ENCODE data around the gene TBX6. TPM values are rescaled to one million over a fixed set of nuclear protein-coding genes. Genes with fewer than 3 reads are reported as not detected.

Gene TBX6
- total and polyA plus RNA-seq, 7 donors: 0.23 to 1.7 (median 1.1) TPM

GRCh38 chr16:30092373-30093010, 768 bp upstream of the TBX6 start:
- peak overlapping the region in 3 of 4 donors; percentile 49 to 65 (median 50) for H3K4me3 ChIP-seq
- H3K36me3 ChIP-seq: peaks cover 0 to 23% (median 10%) of the 10 kb centered on the region in 4 donors
- intact Hi-C loops (cut with DNase I): loop anchor here (5.0 to 10.0 kb wide), 6 partner anchors 98 to 1362 kb away; partner anchors contain the start of genes ARMC5, FBRS, HIRIP3 and INO80E
- peak in 3 of 4 experiments; percentile 15 to 48 (median 30) for TF ChIP-seq CTCF (IDR thresholded peaks at IDR 0.05)
- TF ChIP-seq EP300 (IDR thresholded peaks at IDR 0.05): no peak
- no peak for TF ChIP-seq POLR2A (IDR thresholded peaks at IDR 0.05)
- TF ChIP-seq POLR2AphosphoS5 (IDR thresholded peaks at IDR 0.05): peak in 3 of 4 donors; percentile 42 to 72 (median 63)
- H3K27ac ChIP-seq: peak overlapping the region; percentile 81 to 97 (median 87)
- peaks cover 0 to 6% (median 4%) of the 10 kb centered on the region in 4 donors for H3K9me3 ChIP-seq
- DNase-seq: peak; percentile 90
- peaks cover 0 to 51% (median 48%) of the 10 kb centered on the region in 4 donors for H3K4me1 ChIP-seq
- WGBS, 2 donors: 3 to 4% methylated on average over 22 of the region's 22 CpGs
- no peaks in the 10 kb centered on the region for H3K27me3 ChIP-seq

GRCh38 chr16:30090610-30091331, 953 bp downstream of the TBX6 start:
- intact Hi-C loops (cut with DNase I): loop anchor here (2.0 to 10.0 kb wide), 7 partner anchors 20 to 1364 kb away; partner anchors contain the start of genes ARMC5, FBRS, HIRIP3 and INO80E
- no peak for TF ChIP-seq POLR2AphosphoS5 (IDR thresholded peaks at IDR 0.05)
- TF ChIP-seq CTCF (IDR thresholded peaks at IDR 0.05): no peak
- TF ChIP-seq EP300 (IDR thresholded peaks at IDR 0.05): no peak
- TF ChIP-seq POLR2A (IDR thresholded peaks at IDR 0.05): no peak
- Histone ChIP-seq H3K27ac (peak overlapping the region; percentile 81 to 97 (median 87)), H3K9me3 (no peaks in the 10 kb centered on the region), H3K27me3 (no peaks in the 10 kb centered on the region), H3K4me3 (peak overlapping the region in 3 of 4 donors; percentile 49 to 65 (median 50)), H3K4me1 (peaks cover 0 to 47% (median 44%) of the 10 kb centered on the region in 4 donors), H3K36me3 (peaks cover 0 to 23% (median 10%) of the 10 kb centered on the region in 4 donors)
- WGBS, 2 donors: 76 to 81% methylated on average over 26 of the region's 26 CpGs
- DNase-seq: no peak

- 88 to 90% methylated on average over 22 of the region's 22 CpGs for WGBS, 2 donors
- peaks cover 6 to 30% (median 13%) of the 10 kb centered on the region in 4 donors for H3K36me3 ChIP-seq
- TF ChIP-seq POLR2AphosphoS5 (IDR thresholded peaks at IDR 0.05) (no peak), POLR2A (IDR thresholded peaks at IDR 0.05) (no peak), CTCF (IDR thresholded peaks at IDR 0.05) (no peak), EP300 (IDR thresholded peaks at IDR 0.05) (no peak)
- H3K4me3 ChIP-seq: no peak overlapping the region
- DNase-seq: no peak
- no peaks in the 10 kb centered on the region for H3K27me3 ChIP-seq
- no peaks in the 10 kb centered on the region for H3K9me3 ChIP-seq
- H3K4me1 ChIP-seq: peaks cover 0 to 31% (median 30%) of the 10 kb centered on the region in 4 donors
- intact Hi-C loops (cut with DNase I): no loop called here
- no peak overlapping the region for H3K27ac ChIP-seq
These were observed 2.7 kb downstream of the TBX6 start for GRCh38 chr16:30088832-30089624.

- WGBS, 2 donors: 74 to 85% methylated on average over 10 of the region's 10 CpGs
- DNase-seq: no peak
- Histone ChIP-seq H3K27ac (no peak overlapping the region), H3K36me3 (peaks cover 11 to 30% (median 16%) of the 10 kb centered on the region in 4 donors), H3K4me3 (no peak overlapping the region), H3K9me3 (no peaks in the 10 kb centered on the region), H3K4me1 (peaks cover 0 to 25% (median 24%) of the 10 kb centered on the region in 4 donors), H3K27me3 (no peaks in the 10 kb centered on the region)
- intact Hi-C loops (cut with DNase I): no loop called here
- TF ChIP-seq POLR2AphosphoS5 (IDR thresholded peaks at IDR 0.05): no peak
- no peak for TF ChIP-seq POLR2A (IDR thresholded peaks at IDR 0.05)
- TF ChIP-seq CTCF (IDR thresholded peaks at IDR 0.05): no peak
- TF ChIP-seq EP300 (IDR thresholded peaks at IDR 0.05): no peak
These were observed 3.4 kb downstream of the TBX6 start for GRCh38 chr16:30088237-30088831.

Data from sigmoid colon (tissue), 7 donors.